GM12801 (cell line): Measurements from ENCODE around the gene DPM3.

Source experiments
- TF ChIP-seq, protein P1 (sequence below): IDR thresholded peaks from one replicate; pipeline ENCODE4 v1.5.1; 2011; ENCODE audit warnings: control low read depth; ENCODE audit not compliant: insufficient read length; ENCODE audit errors: extremely low read depth

Gene DPM3

DNA sequence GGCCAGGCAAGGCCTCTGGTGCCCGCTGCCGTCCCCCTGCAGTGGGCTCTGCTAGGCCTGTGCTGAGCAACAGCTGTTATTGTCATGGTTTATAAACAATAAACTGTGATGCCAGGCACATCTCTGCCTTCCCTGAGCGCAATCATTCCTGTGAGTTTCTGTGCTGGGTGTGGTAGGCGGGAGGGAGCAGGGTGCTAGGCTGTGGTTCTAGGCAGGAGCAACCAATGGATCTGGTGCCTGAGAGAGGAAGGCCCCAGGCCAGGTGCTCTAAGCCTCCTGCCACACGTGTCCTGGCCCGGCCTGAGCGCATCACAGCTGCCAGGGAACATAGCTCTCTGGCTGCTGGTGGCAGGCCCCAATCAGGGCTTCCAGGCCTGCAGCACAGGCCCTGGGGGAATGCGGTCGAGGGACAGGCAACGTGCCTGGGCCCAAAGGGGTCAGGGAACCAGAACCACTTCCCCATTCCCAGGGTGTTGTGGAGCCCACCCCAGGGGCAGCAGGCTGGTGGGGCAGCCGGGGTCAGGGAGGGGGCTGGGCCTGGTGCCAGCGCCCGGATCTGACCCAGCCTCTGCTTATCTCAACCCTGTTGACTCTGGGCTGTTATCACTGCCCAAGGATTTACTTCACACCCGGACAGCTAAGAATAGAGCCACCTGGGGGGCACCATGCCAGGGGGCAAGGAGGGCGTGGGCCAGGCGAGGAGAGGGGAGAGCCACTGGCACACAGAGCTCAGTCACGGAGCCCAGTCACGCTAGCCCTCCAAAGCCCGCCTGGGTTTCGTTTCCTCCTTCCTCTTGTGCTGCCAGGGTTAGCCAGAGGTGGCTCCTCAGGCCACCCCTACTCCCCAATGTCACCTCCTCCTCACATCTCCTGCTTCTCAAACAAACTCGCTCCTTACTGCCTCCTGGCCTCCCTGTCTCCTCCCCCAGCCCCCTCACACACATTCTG is 44.8 kb upstream of the DPM3 start:
- TF ChIP-seq, protein P1, sequence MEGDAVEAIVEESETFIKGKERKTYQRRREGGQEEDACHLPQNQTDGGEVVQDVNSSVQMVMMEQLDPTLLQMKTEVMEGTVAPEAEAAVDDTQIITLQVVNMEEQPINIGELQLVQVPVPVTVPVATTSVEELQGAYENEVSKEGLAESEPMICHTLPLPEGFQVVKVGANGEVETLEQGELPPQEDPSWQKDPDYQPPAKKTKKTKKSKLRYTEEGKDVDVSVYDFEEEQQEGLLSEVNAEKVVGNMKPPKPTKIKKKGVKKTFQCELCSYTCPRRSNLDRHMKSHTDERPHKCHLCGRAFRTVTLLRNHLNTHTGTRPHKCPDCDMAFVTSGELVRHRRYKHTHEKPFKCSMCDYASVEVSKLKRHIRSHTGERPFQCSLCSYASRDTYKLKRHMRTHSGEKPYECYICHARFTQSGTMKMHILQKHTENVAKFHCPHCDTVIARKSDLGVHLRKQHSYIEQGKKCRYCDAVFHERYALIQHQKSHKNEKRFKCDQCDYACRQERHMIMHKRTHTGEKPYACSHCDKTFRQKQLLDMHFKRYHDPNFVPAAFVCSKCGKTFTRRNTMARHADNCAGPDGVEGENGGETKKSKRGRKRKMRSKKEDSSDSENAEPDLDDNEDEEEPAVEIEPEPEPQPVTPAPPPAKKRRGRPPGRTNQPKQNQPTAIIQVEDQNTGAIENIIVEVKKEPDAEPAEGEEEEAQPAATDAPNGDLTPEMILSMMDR = no peak

DNA sequence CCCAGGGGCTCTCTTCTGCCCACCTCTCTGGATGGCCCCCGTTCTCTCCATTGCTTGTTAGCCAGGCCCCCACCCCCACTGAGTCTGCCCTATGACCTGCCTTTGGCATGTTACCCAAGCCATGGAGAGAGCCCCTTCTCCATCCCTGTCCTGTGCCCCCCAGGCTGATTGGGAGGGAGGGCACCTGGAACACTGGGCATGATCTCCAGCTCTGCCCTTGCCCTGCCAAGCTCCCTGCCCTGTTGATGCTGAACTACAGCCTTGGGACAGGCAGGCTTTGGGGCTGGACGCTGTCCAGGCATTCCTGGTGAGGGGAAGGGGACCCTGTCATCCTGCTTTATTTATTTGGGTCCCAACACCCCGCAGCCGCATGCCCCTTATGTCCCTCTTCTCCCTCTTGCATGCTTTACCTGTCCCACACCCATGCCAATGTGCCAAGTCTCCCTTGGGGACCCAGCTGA is 44.0 kb upstream of the DPM3 start:
- TF ChIP-seq, protein P1 = no peak

DNA sequence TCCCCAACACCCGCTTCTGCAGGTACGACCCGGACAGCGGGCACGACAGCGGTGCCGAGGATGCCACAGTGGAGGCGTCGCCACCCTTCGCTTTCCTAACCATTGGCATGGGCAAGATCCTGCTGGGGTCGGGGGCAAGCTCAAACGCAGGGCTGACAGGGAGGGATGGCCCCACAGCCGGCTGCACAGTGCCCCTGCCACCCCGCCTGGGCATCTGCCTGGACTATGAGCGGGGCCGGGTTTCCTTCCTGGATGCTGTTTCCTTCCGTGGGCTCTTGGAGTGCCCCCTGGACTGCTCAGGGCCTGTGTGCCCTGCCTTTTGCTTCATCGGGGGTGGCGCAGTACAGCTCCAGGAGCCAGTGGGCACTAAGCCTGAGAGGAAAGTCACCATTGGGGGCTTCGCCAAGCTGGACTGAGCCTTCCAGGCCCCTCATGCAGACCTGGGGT is 43.5 kb upstream of the DPM3 start:
- TF ChIP-seq, protein P1 = no peak

DNA sequence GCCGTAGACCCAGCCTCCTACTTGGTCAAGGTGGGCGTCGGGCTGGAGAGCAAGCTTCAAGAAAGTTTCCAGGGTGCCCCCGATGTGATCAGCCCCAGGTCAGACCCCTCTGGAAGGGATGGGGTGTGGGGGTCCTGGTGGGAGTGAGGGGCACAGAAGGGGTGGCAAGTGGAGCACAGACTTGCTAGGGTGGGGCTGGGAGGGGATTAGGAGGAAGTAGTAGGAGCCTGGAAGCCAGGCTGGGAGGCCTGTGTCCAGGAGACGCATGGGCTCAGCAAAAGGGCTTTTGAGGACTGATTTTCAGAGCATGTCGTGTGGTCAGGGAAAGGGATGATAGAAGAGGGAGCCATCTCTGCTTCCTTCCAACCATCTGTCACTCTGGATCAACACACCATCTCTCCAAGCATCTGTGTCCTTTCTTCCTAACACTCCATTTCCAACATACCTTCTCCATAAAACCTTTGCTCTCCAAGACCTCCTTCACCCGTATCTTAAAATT is 41.8 kb upstream of the DPM3 start:
- TF ChIP-seq, protein P1 = no peak

DNA sequence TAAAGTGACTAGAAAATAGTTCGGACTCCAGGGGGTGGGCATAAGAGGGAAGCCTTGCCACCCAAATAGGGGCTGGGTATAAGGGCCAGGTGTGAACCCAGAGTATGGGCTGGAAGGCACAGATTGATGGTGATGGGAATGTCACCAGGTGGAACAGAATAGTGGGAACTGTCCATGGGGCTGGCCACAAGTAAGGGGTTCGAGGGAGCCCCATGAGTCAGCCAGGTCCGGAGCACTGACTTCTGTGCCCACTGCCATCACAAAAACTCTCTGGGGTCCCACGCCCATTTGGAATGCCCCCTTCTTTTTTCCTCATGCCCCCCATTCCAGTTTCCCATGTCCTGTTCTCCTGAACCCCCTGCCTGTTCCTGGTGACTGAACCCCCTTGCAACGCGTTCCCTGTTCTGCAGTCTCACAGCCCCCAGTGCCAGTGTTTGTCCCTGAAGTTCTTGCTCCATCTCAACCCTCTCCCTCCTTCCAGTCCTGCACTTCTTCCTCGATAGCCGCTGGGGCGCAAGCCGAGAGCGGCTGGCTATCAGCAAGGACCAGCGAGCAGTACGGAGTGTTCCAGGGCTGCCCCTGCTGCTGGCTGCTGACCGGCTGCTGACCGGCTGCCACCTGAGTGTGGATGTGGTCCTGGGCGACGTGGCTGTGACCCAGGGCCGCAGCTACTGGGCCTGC is 41.2 kb upstream of the DPM3 start:
- TF ChIP-seq, protein P1 = no peak

DNA sequence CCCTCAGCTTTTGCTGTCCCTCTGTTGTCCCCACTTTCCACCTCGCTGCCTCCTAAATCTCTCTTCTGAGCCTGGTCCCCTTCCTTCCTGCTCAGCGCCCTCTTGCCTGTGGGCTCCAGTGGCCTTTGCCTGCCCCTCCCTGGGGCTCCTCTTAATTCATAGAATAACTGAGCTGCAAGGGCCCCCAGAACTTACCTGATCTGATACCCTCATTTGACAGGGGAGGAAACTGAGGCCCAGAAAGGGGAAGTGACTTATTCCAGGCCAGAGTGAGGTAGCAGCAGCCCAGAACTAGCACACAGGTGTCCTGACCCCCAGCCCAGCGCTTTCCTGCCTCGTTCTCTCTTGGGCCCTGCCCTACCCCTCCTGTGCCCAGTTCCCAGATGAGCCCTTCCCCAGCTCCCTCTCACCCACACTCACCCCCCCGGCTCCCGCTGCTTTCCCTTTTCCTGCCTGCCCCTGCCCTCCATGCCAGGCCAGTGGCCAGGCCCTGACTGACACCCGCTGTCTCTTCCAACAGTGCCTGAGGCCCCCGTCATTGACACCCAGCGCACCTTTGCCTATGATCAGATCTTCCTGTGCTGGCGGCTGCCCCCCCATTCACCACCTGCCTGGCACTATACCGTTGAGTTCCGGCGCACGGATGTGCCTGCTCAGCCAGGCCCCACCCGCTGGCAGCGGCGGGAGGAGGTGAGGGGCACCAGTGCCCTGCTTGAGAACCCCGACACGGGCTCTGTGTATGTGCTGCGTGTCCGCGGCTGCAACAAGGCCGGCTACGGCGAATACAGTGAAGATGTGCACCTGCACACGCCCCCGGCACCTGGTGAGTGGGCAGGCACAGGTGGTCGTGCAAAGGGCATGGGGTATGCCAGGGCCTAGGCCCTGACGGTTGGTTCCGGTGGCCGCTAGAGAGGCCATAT is 39.0 kb upstream of the DPM3 start:
- TF ChIP-seq, protein P1 = no peak
